Stimulated activated CD4-positive, alpha-beta T cell treated with anti-CD3 and anti-CD28 coated beads, Interleukin-4, amount 100 ng/mL, for 24 hours (primary cell): Measurements from ENCODE around the gene COG6.

Source experiments
- DNase-seq: peaks from one replicate; pipeline ENCODE4 v3.0.0-alpha.2; 2020

Gene COG6

GRCh38 chr13:39655569-39656324, at the start of gene COG6:
TSS of gene COG6 (plus strand) at chr13:39655662. CDS start at chr13:39655727, 65 bp downstream.
- peak; percentile 96 for DNase-seq

GRCh38 chr13:39605677-39606320, 49.7 kb upstream of the COG6 start:
- no peak for DNase-seq

GRCh38 chr13:39607876-39608275, 47.6 kb upstream of the COG6 start:
- DNase-seq = no peak

GRCh38 chr13:39612023-39612637, 43.3 kb upstream of the COG6 start:
- peak; percentile 75 for DNase-seq

- peak; percentile 53 for DNase-seq
Observed at GRCh38 chr13:39616087-39616694, 39.3 kb upstream of the COG6 start.

GRCh38 chr13:39618561-39618960, 36.9 kb upstream of the COG6 start:
- no peak for DNase-seq

GRCh38 chr13:39623466-39623865, 32.0 kb upstream of the COG6 start:
- DNase-seq = no peak

- DNase-seq = no peak
Observed at GRCh38 chr13:39631307-39631706, 24.2 kb upstream of the COG6 start.

GRCh38 chr13:39632994-39633393, 22.5 kb upstream of the COG6 start:
- DNase-seq = no peak

- DNase-seq = no peak
Observed at GRCh38 chr13:39635564-39635963, 19.9 kb upstream of the COG6 start.

GRCh38 chr13:39637890-39638289, 17.6 kb upstream of the COG6 start:
- no peak for DNase-seq

GRCh38 chr13:39641645-39642044, 13.8 kb upstream of the COG6 start:
- no peak for DNase-seq

GRCh38 chr13:39646122-39646521, 9.3 kb upstream of the COG6 start:
- DNase-seq = no peak

GRCh38 chr13:39655041-39655568, 357 bp upstream of the COG6 start:
- no peak for DNase-seq

- no peak for DNase-seq
Observed at GRCh38 chr13:39656325-39656677, 839 bp downstream of the COG6 start.

GRCh38 chr13:39663508-39663907, 8.0 kb downstream of the COG6 start:
- no peak for DNase-seq

GRCh38 chr13:39663958-39664357, 8.5 kb downstream of the COG6 start:
- no peak for DNase-seq

GRCh38 chr13:39665763-39666162, 10.3 kb downstream of the COG6 start:
- DNase-seq = no peak

- no peak for DNase-seq
Observed at GRCh38 chr13:39670445-39670844, 15.0 kb downstream of the COG6 start.

GRCh38 chr13:39672378-39673132, 17.1 kb downstream of the COG6 start:
- no peak for DNase-seq

- no peak for DNase-seq
Observed at GRCh38 chr13:39675904-39676303, 20.4 kb downstream of the COG6 start.

- DNase-seq = peak; percentile 29
Observed at GRCh38 chr13:39676315-39676876, 20.9 kb downstream of the COG6 start.
